Endothelial cell of umbilical vein (primary cell): ENCODE results near the gene LSP1. TPM values are rescaled to one million over a fixed set of nuclear protein-coding genes. Genes with fewer than 3 reads are reported as not detected.

Source experiments
- BruUV-seq: library from RNA; stranded (reverse); fragments of 400-500 nt; replicated peaks from 2 replicates; lab custom pipeline; 2021; lab: Mats Ljungman, UMichigan
- CTCF ChIA-PET: fragments of 300-600, 350-600 bp; sonication (Branson Sonifier 250); formaldehyde crosslinking; loops from one replicate; lab custom pipeline; 2021; ENCODE audit warnings: antibody characterized with exemption, inconsistent platforms; lab: Charles Lee
- POLR2A ChIA-PET: fragments of 300-600, 350-600 bp; sonication (Branson Sonifier 250); formaldehyde crosslinking; loops from one replicate; lab custom pipeline; 2021; ENCODE audit warnings: antibody characterized with exemption, inconsistent platforms; lab: Charles Lee
- DNase-seq: peaks from one replicate; pipeline ENCODE4 v3.0.0-alpha.2; 2011; ENCODE audit warnings: low read depth, low spot score
- FAIRE-seq: peaks from 2 replicates; lab custom pipeline; 2011; peaks lifted over from hg19 to GRCh38; lab: Jason Lieb, UNC
- H2AFZ ChIP-seq: 2 replicates; pipeline ENCODE4 v1.6.0; 2012; ENCODE audit warnings: low read depth, low read length, control low read depth, inconsistent platforms
- H3K27ac ChIP-seq: 2 replicates; pipeline ENCODE4 v1.5.1; 2011; ENCODE audit warnings: low read depth, mild to moderate bottlenecking, control low read depth, low read length, moderate library complexity; ENCODE audit not compliant: insufficient read depth
- H3K27me3 ChIP-seq, 2 experiments: 2 replicates each; pipeline versions ENCODE4 v1.6.0 to v1.6.1; 2011; ENCODE audit warnings: low read length in 2 of 2, mixed read lengths in 1 of 2; ENCODE audit not compliant: control insufficient read depth in 2 of 2, insufficient read depth in 2 of 2
- H3K36me3 ChIP-seq, 2 experiments: 2 replicates in 1 of 2; 3 replicates in 1 of 2; pipeline ENCODE4 v1.5.1; 2011; ENCODE audit warnings: low read length in 2 of 2, mild to moderate bottlenecking in 1 of 2, moderate library complexity in 1 of 2; ENCODE audit not compliant: control insufficient read depth in 2 of 2, insufficient read depth in 2 of 2; ENCODE audit errors: extremely low read depth in 1 of 2
- H3K4me1 ChIP-seq: 3 replicates; pipeline ENCODE4 v1.5.1; 2011; ENCODE audit warnings: mild to moderate bottlenecking, low read length; ENCODE audit not compliant: control insufficient read depth, insufficient read depth; ENCODE audit errors: extremely low read depth
- H3K4me2 ChIP-seq: 2 replicates; pipeline ENCODE4 v1.6.1; 2011; ENCODE audit warnings: low read length, control low read depth, mixed read lengths; ENCODE audit not compliant: insufficient read depth
- H3K4me3 ChIP-seq, 3 experiments: fragments of 200-600 bp in 1 of 3; sonication (generic), shearing (Covaris generic) in 1 of 3; replicated peaks in 1 of 3; 2 replicates each; pipeline ENCODE4 v1.5.1; 2011 to 2016; ENCODE audit warnings: control low read depth in 3 of 3, low read length in 3 of 3, mild to moderate bottlenecking in 2 of 3, inconsistent platforms in 1 of 3, low read depth in 1 of 3, moderate library complexity in 1 of 3; ENCODE audit not compliant: insufficient read depth in 1 of 3
- H3K79me2 ChIP-seq: 2 replicates; pipeline ENCODE4 v1.6.0; 2012; ENCODE audit warnings: low read length, inconsistent platforms; ENCODE audit not compliant: control insufficient read depth, insufficient read depth
- H3K9ac ChIP-seq: replicated peaks from 2 replicates; pipeline ENCODE3; 2011; ENCODE audit warnings: low read length, control low read depth; ENCODE audit not compliant: insufficient read depth; ENCODE audit errors: extremely low read depth
- H3K9me1 ChIP-seq: replicated peaks from 3 replicates; pipeline ENCODE4 v1.6.0; 2011; ENCODE audit warnings: mild to moderate bottlenecking, low read length; ENCODE audit not compliant: control insufficient read depth, insufficient read depth; ENCODE audit errors: extremely low read depth
- H3K9me3 ChIP-seq: replicated peaks from 2 replicates; pipeline ENCODE4 v1.5.1; 2012; ENCODE audit warnings: low read length, inconsistent platforms; ENCODE audit not compliant: control insufficient read depth, insufficient read depth
- H4K20me1 ChIP-seq: replicated peaks from 2 replicates; pipeline ENCODE3; 2011; ENCODE audit warnings: mild to moderate bottlenecking, low read length; ENCODE audit not compliant: control insufficient read depth, insufficient read depth; ENCODE audit errors: extremely low read depth
- CTCF ChIP-seq, 2 donors: IDR thresholded peaks; 1 replicate in 1 of 2; 2 replicates in 1 of 2; pipeline ENCODE4 v1.5.1; 2011; ENCODE audit warnings: low read length in 2 of 2, mild to moderate bottlenecking in 2 of 2, moderate library complexity in 2 of 2, control low read depth in 1 of 2, inconsistent platforms in 1 of 2, low read depth in 1 of 2; ENCODE audit not compliant: insufficient read depth in 1 of 2; ENCODE audit errors: extremely low read depth in 1 of 2
- EZH2 ChIP-seq: IDR thresholded peaks from 2 replicates; pipeline ENCODE4 v1.6.1; 2012; ENCODE audit warnings: borderline replicate concordance, low read depth, mild to moderate bottlenecking, moderate library complexity, low read length, inconsistent platforms; ENCODE audit not compliant: severe bottlenecking
- FOS ChIP-seq: IDR thresholded peaks from 2 replicates; pipeline ENCODE4 v1.6.1; 2011; ENCODE audit warnings: mild to moderate bottlenecking, low read length, moderate library complexity, borderline replicate concordance; ENCODE audit not compliant: insufficient read depth
- GATA2 ChIP-seq: IDR thresholded peaks from 2 replicates; pipeline ENCODE4 v1.7.0; 2011; ENCODE audit warnings: low read depth, mild to moderate bottlenecking, moderate library complexity, mixed read lengths, low read length; ENCODE audit not compliant: insufficient read length, insufficient read depth
- JUN ChIP-seq: IDR thresholded peaks from 2 replicates; pipeline ENCODE4 v1.6.1; 2011; ENCODE audit warnings: borderline replicate concordance, low read depth; ENCODE audit not compliant: insufficient read length, insufficient read depth
- MAX ChIP-seq: IDR thresholded peaks from 2 replicates; pipeline ENCODE4 v1.6.1; 2011; ENCODE audit not compliant: insufficient read depth, insufficient read length
- MYC ChIP-seq: IDR thresholded peaks from one replicate; pipeline ENCODE4 v1.6.1; 2011; ENCODE audit warnings: mild to moderate bottlenecking, low read depth, low read length
- POLR2A ChIP-seq: IDR thresholded peaks from 2 replicates; pipeline ENCODE4 v1.6.1; 2012; ENCODE audit warnings: low read depth, mild to moderate bottlenecking, control low read depth, low read length
- POLR2AphosphoS5 ChIP-seq: IDR thresholded peaks from 2 replicates; pipeline ENCODE4 v1.6.1; 2012; ENCODE audit warnings: low read depth, mild to moderate bottlenecking, control low read depth, low read length, moderate library complexity; ENCODE audit not compliant: insufficient read depth
- dilution Hi-C: fragments of 300-500 bp; cut with MboI; formaldehyde crosslinking; loops from one replicate; pipeline ENCODE4 v1.15.0; 2019; ENCODE audit warnings: low sequenced_read_pairs; ENCODE audit not compliant: extremely low pct_ligation_motif_present
- intact Hi-C: fragments of 100-400 bp; cut with micrococcal nuclease; formaldehyde crosslinking; loops from one replicate; pipeline ENCODE4 v1.10.0; 2022
- polyA plus RNA-seq, 4 experiments: library from polyadenylated mRNA; depleted of rRNA in 3 of 4; stranded (reverse) in 3 of 4; unstranded in 1 of 4; fragments of >200 nt; gene quantifications; 2 replicates each; pipeline versions ENCODE4 v1.2.1 to v1.2.3, GENCODE V29; 2011 to 2012; ENCODE audit warnings: missing spikeins in 1 of 4
- total RNA-seq: library from RNA; stranded (reverse); gene quantifications from 2 replicates; pipeline ENCODE4 v1.2.3, GENCODE V29; 2021

LSP1 gene
- total and polyA plus RNA-seq, 2 donors (not counting 3 experiments of a cell fraction or from before 2014, with no cell fraction given), result not detected

GRCh38 chr11:1927026-1927847 is 74.4 kb downstream of the LSP1 start:
- Histone ChIP-seq H3K4me1 (no peaks in the 10 kb centered on the region), H3K4me3 (no peak overlapping the region), H3K36me3 (no peaks in the 10 kb centered on the region), H2AFZ (no peak overlapping the region), H3K9me1 (no peaks in the 10 kb centered on the region), H3K27me3 (no peaks in the 10 kb centered on the region), H3K4me2 (no peak overlapping the region), H3K27ac (no peak overlapping the region), H3K79me2 (no peaks in the 10 kb centered on the region), H3K9me3 (no peaks in the 10 kb centered on the region), H4K20me1 (no peaks in the 10 kb centered on the region), H3K9ac (no peak overlapping the region)
- ChIA-PET CTCF (no interaction called here), POLR2A (no interaction called here)
- TF ChIP-seq EZH2 (no peak), CTCF (IDR thresholded peaks at IDR 0.05; ENCODE audit: extremely low read depth in 1 of 2, insufficient read depth in 1 of 2, low read depth in 1 of 2, low read length in 2 of 2) (no peak), JUN (no peak), FOS (no peak), MAX (no peak), POLR2AphosphoS5 (no peak), MYC (no peak), POLR2A (no peak), GATA2 (no peak)
- dilution Hi-C loops (no loop called here), intact Hi-C loops (no loop called here)
- FAIRE-seq (no peak), DNase-seq (no peak)
- BruUV-seq, result no TSS peak
